SK-N-SH treated with all-trans-retinoic acid at 6 μM for 48 hours (cell line): ENCODE data around the gene CD19.

ENCODE experiments used
- ATAC-seq: fragments of 200-7000 bp; cut with Tn5 transposase; 3 replicates; pipeline ENCODE4 v1.9.1; 2020; ENCODE audit warnings: mild to moderate bottlenecking, moderate library complexity
- ARNTL ChIP-seq: fragments of 450-650 bp; formaldehyde crosslinking; IDR thresholded peaks from 2 replicates; pipeline ENCODE4 v1.5.0; 2020; ENCODE audit warnings: low read depth, mild to moderate bottlenecking, moderate library complexity, borderline replicate concordance
- BACH2 ChIP-seq: fragments of 250-450 bp; sonication (Bioruptor Pico); IDR thresholded peaks from 2 replicates; pipeline ENCODE4 v1.9.0; 2021; ENCODE audit warnings: mild to moderate bottlenecking, borderline replicate concordance
- CSDC2 ChIP-seq: fragments of 250-450 bp; sonication (Bioruptor Pico); IDR thresholded peaks from 2 replicates; pipeline ENCODE4 v1.5.0; 2020; ENCODE audit warnings: mild to moderate bottlenecking, moderate library complexity
- ESRRG ChIP-seq: fragments of 250-450 bp; sonication (Bioruptor Pico); IDR thresholded peaks from 2 replicates; pipeline ENCODE4 v1.6.1; 2021; ENCODE audit warnings: mild to moderate bottlenecking
- GLIS3 ChIP-seq: fragments of 250-450 bp; sonication (Bioruptor Pico); IDR thresholded peaks from 2 replicates; pipeline ENCODE4 v1.5.0; 2020; ENCODE audit warnings: mild to moderate bottlenecking, moderate library complexity
- ISL1 ChIP-seq: fragments of 250-450 bp; sonication (Bioruptor Pico); IDR thresholded peaks from 2 replicates; pipeline ENCODE4 v2.1.2; 2022; ENCODE audit warnings: mild to moderate bottlenecking, moderate library complexity
- OSR1 ChIP-seq: fragments of 250-450 bp; sonication (Bioruptor Pico); IDR thresholded peaks from 2 replicates; pipeline ENCODE4 v1.8.0; 2022; ENCODE audit warnings: moderate library complexity, mild to moderate bottlenecking, inconsistent platforms
- PPARA ChIP-seq: fragments of 250-450 bp; sonication (Bioruptor Pico); IDR thresholded peaks from 2 replicates; pipeline ENCODE4 v1.5.0; 2020; ENCODE audit warnings: mild to moderate bottlenecking, borderline replicate concordance
- RARB ChIP-seq: fragments of 250-450 bp; sonication (Bioruptor Pico); IDR thresholded peaks from 2 replicates; pipeline ENCODE4 v1.8.0; 2021; ENCODE audit warnings: mild to moderate bottlenecking, moderate library complexity
- SNAI2 ChIP-seq: fragments of 250-450 bp; sonication (Bioruptor Pico); IDR thresholded peaks from 2 replicates; pipeline ENCODE4 v1.5.0; 2020; ENCODE audit warnings: mild to moderate bottlenecking, moderate library complexity
- TCF4 ChIP-seq: fragments of 250-450 bp; sonication (Bioruptor Pico); IDR thresholded peaks from 2 replicates; pipeline ENCODE4 v1.8.0; 2021; ENCODE audit warnings: mild to moderate bottlenecking, moderate library complexity, borderline replicate concordance
- TOX ChIP-seq: fragments of 250-450 bp; sonication (Bioruptor Pico); IDR thresholded peaks from 2 replicates; pipeline ENCODE4 v1.8.0; 2021; ENCODE audit warnings: mild to moderate bottlenecking, moderate library complexity, borderline replicate concordance
- ZC3H10 ChIP-seq: fragments of 250-450 bp; sonication (Bioruptor Pico); IDR thresholded peaks from 2 replicates; pipeline ENCODE4 v1.5.1; 2021; ENCODE audit warnings: mild to moderate bottlenecking, moderate library complexity
- ZFP3 ChIP-seq: fragments of 250-450 bp; sonication (Bioruptor Pico); IDR thresholded peaks from 2 replicates; pipeline ENCODE4 v1.5.0; 2020; ENCODE audit warnings: mild to moderate bottlenecking, moderate library complexity
- ZFP30 ChIP-seq: fragments of 450-650 bp; formaldehyde crosslinking; IDR thresholded peaks from 2 replicates; pipeline ENCODE4 v1.5.0; 2022; ENCODE audit warnings: mild to moderate bottlenecking, moderate library complexity
- ZNF565 ChIP-seq: fragments of 450-650 bp; formaldehyde crosslinking; conservative IDR thresholded peaks from 2 replicates; pipeline ENCODE4 v1.5.0; 2020; ENCODE audit warnings: low read depth, mild to moderate bottlenecking, moderate library complexity
- ZNF70 ChIP-seq: fragments of 450-650 bp; formaldehyde crosslinking; IDR thresholded peaks from 2 replicates; pipeline ENCODE4 v1.5.0; 2020; ENCODE audit warnings: mild to moderate bottlenecking, moderate library complexity
- ZNF8 ChIP-seq: fragments of 450-650 bp; formaldehyde crosslinking; IDR thresholded peaks from 2 replicates; pipeline ENCODE4 v1.5.0; 2020; ENCODE audit warnings: mild to moderate bottlenecking, moderate library complexity
- TF ChIP-seq, protein P1 (sequence below): fragments of 250-450 bp; sonication (Bioruptor Pico); IDR thresholded peaks from 2 replicates; pipeline ENCODE4 v1.5.1; 2021; ENCODE audit warnings: mild to moderate bottlenecking, moderate library complexity
- TF ChIP-seq, protein P2 (sequence below): fragments of 250-450 bp; sonication (Bioruptor Pico); IDR thresholded peaks from 2 replicates; pipeline ENCODE4 v1.8.0; 2021; ENCODE audit warnings: low read depth, mild to moderate bottlenecking, moderate library complexity, borderline replicate concordance
- TF ChIP-seq, protein P3 (sequence below): fragments of 250-450 bp; sonication (Bioruptor Pico); IDR thresholded peaks from 2 replicates; pipeline ENCODE4 v1.5.1; 2020; ENCODE audit warnings: low read depth, mild to moderate bottlenecking, moderate library complexity
- TF ChIP-seq, protein P4 (sequence below): fragments of 250-450 bp; sonication (Bioruptor Pico); IDR thresholded peaks from 2 replicates; pipeline ENCODE4 v1.5.0; 2020; ENCODE audit warnings: mild to moderate bottlenecking, moderate library complexity

CD19 gene

GRCh38 chr16:28931801-28932225 is at the start of gene CD19:
CD19 (plus strand) TSS chr16:28931971; CDS start chr16:28932001, 30 bp downstream.
- TF ChIP-seq ISL1, result no peak
- no peak for TF ChIP-seq TOX (CRISPR knock-in tag)
- TF ChIP-seq GLIS3, result no peak
- TF ChIP-seq, protein P1, sequence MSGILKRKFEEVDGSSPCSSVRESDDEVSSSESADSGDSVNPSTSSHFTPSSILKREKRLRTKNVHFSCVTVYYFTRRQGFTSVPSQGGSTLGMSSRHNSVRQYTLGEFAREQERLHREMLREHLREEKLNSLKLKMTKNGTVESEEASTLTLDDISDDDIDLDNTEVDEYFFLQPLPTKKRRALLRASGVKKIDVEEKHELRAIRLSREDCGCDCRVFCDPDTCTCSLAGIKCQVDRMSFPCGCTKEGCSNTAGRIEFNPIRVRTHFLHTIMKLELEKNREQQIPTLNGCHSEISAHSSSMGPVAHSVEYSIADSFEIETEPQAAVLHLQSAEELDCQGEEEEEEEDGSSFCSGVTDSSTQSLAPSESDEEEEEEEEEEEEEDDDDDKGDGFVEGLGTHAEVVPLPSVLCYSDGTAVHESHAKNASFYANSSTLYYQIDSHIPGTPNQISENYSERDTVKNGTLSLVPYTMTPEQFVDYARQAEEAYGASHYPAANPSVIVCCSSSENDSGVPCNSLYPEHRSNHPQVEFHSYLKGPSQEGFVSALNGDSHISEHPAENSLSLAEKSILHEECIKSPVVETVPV (CRISPR knock-in tag), result no peak
- no peak for TF ChIP-seq ZFP3
- no peak for TF ChIP-seq ZFP30 (CRISPR knock-in tag)
- no peak for TF ChIP-seq SNAI2 (CRISPR knock-in tag)
- no peak for ATAC-seq

DNA sequence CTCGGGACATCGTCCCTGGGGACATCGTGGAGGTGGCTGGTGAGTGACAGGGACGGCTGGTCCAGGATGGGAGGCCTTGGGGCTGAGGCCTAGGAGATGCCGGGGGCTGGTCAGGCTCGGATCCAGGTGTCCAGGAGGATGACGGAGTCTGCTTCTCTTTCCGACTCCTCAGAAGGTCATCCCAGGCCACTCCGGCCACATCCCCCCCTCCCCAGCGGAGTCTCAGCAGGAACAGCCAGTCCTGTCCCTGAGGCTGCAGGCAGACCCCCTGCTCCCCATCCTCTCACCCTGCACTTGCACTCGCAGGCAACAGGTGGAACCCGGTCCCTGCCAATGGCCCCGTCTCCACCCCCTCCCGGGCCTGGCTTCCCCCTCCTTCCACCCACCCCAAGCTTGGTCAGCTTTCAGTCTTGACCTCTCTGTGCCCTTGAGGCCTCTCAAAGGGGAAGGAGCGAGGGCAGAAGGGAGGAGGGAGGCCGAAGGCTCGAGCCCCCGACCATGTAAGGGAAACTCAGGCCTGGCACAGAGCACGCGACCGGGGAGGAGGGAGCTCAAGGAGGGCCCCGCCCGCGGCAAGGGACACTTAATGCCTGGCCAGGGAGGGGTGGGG is 49.1 kb upstream of the CD19 start:
- ATAC-seq, result no peak
- TF ChIP-seq, protein P1 (CRISPR knock-in tag), result no peak

DNA sequence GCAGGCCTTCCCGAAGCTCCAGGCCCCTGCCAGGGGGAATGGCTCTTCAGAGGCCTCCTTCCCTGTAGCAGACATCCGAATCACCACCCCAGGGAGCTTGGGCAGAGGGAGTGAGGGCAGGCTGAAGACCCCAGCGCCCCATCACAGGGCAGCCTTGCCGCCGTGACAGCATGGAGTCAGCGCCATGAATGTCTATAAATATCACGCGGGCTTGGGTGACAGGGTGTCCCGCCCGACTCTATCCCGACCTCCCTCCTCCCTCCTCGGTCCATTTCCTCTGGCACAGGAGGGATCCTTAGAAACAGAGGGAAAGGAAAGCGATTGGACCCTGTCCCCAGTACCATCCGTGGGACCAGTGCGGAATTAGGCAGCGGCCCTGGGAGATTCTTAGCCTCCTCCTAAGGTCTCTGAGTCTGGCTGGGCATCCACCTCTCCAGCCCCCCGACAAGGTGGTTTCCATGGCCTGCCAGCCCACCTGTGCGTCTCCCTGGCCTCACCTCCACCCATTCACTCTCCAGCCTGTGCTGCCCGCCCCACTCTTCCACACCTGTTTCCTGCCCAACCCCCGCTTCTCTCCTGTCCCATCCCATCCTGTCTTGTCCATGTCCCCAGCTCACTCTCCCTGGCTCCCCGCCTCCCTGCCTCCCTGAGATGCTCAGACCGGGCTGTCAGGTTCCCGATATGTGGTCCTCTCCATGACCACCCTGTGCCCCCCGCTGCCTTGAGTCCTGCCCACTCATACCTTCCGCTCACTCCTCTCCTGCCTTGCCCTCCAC is 48.4 kb upstream of the CD19 start:
- TF ChIP-seq, protein P2, sequence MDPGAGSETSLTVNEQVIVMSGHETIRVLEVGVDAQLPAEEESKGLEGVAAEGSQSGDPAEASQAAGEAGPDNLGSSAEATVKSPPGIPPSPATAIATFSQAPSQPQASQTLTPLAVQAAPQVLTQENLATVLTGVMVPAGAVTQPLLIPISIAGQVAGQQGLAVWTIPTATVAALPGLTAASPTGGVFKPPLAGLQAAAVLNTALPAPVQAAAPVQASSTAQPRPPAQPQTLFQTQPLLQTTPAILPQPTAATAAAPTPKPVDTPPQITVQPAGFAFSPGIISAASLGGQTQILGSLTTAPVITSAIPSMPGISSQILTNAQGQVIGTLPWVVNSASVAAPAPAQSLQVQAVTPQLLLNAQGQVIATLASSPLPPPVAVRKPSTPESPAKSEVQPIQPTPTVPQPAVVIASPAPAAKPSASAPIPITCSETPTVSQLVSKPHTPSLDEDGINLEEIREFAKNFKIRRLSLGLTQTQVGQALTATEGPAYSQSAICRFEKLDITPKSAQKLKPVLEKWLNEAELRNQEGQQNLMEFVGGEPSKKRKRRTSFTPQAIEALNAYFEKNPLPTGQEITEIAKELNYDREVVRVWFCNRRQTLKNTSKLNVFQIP (CRISPR knock-in tag), result no peak
- no peak for TF ChIP-seq ESRRG (CRISPR knock-in tag)
- TF ChIP-seq, protein P3, sequence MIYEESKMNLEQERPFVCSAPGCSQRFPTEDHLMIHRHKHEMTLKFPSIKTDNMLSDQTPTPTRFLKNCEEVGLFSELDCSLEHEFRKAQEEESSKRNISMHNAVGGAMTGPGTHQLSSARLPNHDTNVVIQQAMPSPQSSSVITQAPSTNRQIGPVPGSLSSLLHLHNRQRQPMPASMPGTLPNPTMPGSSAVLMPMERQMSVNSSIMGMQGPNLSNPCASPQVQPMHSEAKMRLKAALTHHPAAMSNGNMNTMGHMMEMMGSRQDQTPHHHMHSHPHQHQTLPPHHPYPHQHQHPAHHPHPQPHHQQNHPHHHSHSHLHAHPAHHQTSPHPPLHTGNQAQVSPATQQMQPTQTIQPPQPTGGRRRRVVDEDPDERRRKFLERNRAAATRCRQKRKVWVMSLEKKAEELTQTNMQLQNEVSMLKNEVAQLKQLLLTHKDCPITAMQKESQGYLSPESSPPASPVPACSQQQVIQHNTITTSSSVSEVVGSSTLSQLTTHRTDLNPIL (CRISPR knock-in tag), result no peak
- no peak for TF ChIP-seq ZNF8 (CRISPR knock-in tag)
- TF ChIP-seq, protein P4, sequence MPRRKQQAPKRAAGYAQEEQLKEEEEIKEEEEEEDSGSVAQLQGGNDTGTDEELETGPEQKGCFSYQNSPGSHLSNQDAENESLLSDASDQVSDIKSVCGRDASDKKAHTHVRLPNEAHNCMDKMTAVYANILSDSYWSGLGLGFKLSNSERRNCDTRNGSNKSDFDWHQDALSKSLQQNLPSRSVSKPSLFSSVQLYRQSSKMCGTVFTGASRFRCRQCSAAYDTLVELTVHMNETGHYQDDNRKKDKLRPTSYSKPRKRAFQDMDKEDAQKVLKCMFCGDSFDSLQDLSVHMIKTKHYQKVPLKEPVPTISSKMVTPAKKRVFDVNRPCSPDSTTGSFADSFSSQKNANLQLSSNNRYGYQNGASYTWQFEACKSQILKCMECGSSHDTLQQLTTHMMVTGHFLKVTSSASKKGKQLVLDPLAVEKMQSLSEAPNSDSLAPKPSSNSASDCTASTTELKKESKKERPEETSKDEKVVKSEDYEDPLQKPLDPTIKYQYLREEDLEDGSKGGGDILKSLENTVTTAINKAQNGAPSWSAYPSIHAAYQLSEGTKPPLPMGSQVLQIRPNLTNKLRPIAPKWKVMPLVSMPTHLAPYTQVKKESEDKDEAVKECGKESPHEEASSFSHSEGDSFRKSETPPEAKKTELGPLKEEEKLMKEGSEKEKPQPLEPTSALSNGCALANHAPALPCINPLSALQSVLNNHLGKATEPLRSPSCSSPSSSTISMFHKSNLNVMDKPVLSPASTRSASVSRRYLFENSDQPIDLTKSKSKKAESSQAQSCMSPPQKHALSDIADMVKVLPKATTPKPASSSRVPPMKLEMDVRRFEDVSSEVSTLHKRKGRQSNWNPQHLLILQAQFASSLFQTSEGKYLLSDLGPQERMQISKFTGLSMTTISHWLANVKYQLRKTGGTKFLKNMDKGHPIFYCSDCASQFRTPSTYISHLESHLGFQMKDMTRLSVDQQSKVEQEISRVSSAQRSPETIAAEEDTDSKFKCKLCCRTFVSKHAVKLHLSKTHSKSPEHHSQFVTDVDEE (CRISPR knock-in tag), result no peak
- TF ChIP-seq TOX (CRISPR knock-in tag), result no peak
- TF ChIP-seq ZNF565, result no peak
- TF ChIP-seq CSDC2 (CRISPR knock-in tag), result no peak
- TF ChIP-seq RARB (CRISPR knock-in tag), result no peak
- no peak for TF ChIP-seq BACH2 (CRISPR knock-in tag)
- TF ChIP-seq ZNF70 (CRISPR knock-in tag), result no peak
- no peak for TF ChIP-seq PPARA (CRISPR knock-in tag)
- TF ChIP-seq ZC3H10, result no peak
- no peak for TF ChIP-seq TCF4 (CRISPR knock-in tag)
- TF ChIP-seq, protein P1 (CRISPR knock-in tag), result no peak
- no peak for TF ChIP-seq SNAI2 (CRISPR knock-in tag)
- TF ChIP-seq OSR1 (CRISPR knock-in tag), result no peak
- no peak for TF ChIP-seq ARNTL (CRISPR knock-in tag)
- TF ChIP-seq, all 23 proteins: peak for 0
- no peak for ATAC-seq
